Esophagus squamous epithelium (tissue), 5 donors: ENCODE results near the gene COASY. TPM values are rescaled to one million over a fixed set of nuclear protein-coding genes. Genes with fewer than 3 reads are reported as not detected.

Experiments
- DNase-seq: peaks from one replicate; lab custom pipeline; 2025; lab: John Stamatoyannopoulos, UW
- H3K27ac ChIP-seq, 4 donors: fragments of 200-600 bp; sonication (generic); one replicate each; pipeline ENCODE4 v1.5.1; 2016 to 2019; ENCODE audit warnings: mild to moderate bottlenecking in 1 of 4
- H3K27me3 ChIP-seq, 4 donors: fragments of 200-600 bp; sonication (generic); 1 replicate in 3 of 4; 2 replicates in 1 of 4; pipeline versions ENCODE4 v1.5.1 to v1.6.0; 2017 to 2021; ENCODE audit warnings: antibody characterized with exemption in 1 of 4
- H3K36me3 ChIP-seq, 3 donors: fragments of 200-600 bp; sonication (generic); one replicate each; pipeline ENCODE4 v1.5.1; 2016 to 2019
- H3K4me1 ChIP-seq, 3 donors: fragments of 200-600 bp; sonication (generic); one replicate each; pipeline ENCODE4 v1.5.1; 2017 to 2019
- H3K4me3 ChIP-seq, 4 donors: fragments of 200-600 bp; sonication (generic); 1 replicate in 3 of 4; 2 replicates in 1 of 4; pipeline ENCODE4 v1.5.1; 2016 to 2019; ENCODE audit warnings: mild to moderate bottlenecking in 2 of 4, moderate library complexity in 1 of 4
- H3K9me3 ChIP-seq, 3 donors: fragments of 200-600 bp; sonication (generic); one replicate each; pipeline ENCODE4 v1.5.1; 2016 to 2019
- POLR2A ChIP-seq, 4 donors: fragments of 450-650 bp; IDR thresholded peaks; one replicate each; pipeline ENCODE4 v1.6.1; 2017; ENCODE audit warnings: antibody characterized with exemption in 4 of 4, mild to moderate bottlenecking in 4 of 4, moderate library complexity in 3 of 4
- WGBS, 2 donors: methylation state at CpG; one replicate each; pipeline ENCODE4 v1.1.5; 2018; 5-methylcytosine and 5-hydroxymethylcytosine counted together
- intact Hi-C: fragments of 100-400 bp; cut with DNase I; formaldehyde crosslinking; loops from one replicate; pipeline ENCODE4 v1.15.0; 2022
- total RNA-seq, 4 donors: library from RNA; depleted of rRNA; stranded (reverse); fragments of >200 nt; gene quantifications; one replicate each; pipeline ENCODE4 v1.1.0, GENCODE V29; 2016
- TF ChIP-seq, protein P1 (sequence below), 6 experiments: fragments of 450-650 bp in 4 of 6; fragments of 200-600 bp in 2 of 6; sonication (generic) in 2 of 6; IDR thresholded peaks; one replicate each; pipeline ENCODE4 v1.5.1; 2016 to 2019; ENCODE audit warnings: antibody characterized with exemption in 6 of 6, mild to moderate bottlenecking in 4 of 6, moderate library complexity in 4 of 6
- donor health status: DM: yes; HTN: yes; CAD: no.

COASY gene
- total RNA-seq, 4 donors from 2014 or later: 34.1 to 52.2 (median 46.5) TPM

DNA sequence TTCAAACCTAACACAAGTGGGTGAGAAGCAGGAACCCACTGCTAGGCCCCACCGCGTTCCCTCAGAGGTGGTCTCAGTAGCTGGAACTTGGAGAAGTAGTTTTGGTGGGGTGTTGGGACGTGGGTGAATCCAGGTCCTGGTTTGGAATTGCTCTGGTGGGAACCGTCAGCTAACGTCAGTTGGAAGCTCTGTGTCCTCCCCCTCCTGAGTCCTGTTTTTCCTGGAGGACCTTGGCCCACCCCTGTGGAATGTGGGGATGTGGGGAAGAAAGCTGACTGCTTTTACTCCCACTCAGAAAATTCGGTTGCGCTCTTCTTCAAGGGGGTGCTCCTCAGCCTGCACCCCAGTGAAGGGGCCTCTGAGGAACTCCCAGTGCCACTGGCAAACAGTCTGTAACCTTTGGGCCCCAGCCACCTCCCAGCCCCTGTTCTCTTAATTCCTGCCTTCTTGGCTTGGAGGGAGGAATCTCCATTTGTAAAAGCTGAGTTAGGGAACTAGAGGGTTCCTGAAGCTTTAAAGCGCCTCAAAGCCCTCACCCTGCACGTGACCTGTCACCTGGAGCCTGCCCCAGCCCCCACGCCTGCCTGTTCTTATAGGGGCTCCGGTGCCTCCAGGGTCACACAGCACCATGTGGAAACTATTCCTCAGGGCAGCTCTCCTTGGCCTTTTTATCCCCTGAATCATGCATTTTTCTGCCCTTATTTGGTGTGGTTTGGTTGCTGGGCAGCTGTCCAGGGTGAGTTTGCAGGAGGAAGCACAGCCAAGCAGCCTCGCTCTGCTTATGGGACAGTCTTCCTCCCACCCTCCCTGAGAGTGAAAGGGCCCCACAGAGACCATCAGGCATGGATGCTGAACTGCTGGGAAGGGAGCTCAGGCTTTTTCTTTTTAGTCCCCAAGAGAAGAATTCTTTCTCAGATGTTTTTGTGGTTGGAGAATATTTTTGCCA is 42.1 kb upstream of the COASY start:
- peaks cover 36 to 73% (median 68%) of the 10 kb centered on the region in 3 donors for H3K4me1 ChIP-seq
- H3K36me3 ChIP-seq: peaks cover 0 to 50% (median 9%) of the 10 kb centered on the region in 3 donors
- no peak for DNase-seq
- no peaks in the 10 kb centered on the region for H3K9me3 ChIP-seq
- TF ChIP-seq, protein P1, sequence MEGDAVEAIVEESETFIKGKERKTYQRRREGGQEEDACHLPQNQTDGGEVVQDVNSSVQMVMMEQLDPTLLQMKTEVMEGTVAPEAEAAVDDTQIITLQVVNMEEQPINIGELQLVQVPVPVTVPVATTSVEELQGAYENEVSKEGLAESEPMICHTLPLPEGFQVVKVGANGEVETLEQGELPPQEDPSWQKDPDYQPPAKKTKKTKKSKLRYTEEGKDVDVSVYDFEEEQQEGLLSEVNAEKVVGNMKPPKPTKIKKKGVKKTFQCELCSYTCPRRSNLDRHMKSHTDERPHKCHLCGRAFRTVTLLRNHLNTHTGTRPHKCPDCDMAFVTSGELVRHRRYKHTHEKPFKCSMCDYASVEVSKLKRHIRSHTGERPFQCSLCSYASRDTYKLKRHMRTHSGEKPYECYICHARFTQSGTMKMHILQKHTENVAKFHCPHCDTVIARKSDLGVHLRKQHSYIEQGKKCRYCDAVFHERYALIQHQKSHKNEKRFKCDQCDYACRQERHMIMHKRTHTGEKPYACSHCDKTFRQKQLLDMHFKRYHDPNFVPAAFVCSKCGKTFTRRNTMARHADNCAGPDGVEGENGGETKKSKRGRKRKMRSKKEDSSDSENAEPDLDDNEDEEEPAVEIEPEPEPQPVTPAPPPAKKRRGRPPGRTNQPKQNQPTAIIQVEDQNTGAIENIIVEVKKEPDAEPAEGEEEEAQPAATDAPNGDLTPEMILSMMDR (IDR thresholded peaks at IDR 0.05): no peak
- no peak for TF ChIP-seq POLR2A (IDR thresholded peaks at IDR 0.05)
- no peaks in the 10 kb centered on the region for H3K27me3 ChIP-seq
- intact Hi-C loops: loop anchor here (5.0 to 10.0 kb wide), 2 partner anchors 95 to 198 kb away; partner anchors contain the start of gene CAVIN1
- 39 to 58% methylated on average over 9 to 10 of the region's 12 CpGs for WGBS, 2 donors
- peak overlapping the region; percentile 79 to 97 (median 91) for H3K27ac ChIP-seq
- no peak overlapping the region for H3K4me3 ChIP-seq

DNA sequence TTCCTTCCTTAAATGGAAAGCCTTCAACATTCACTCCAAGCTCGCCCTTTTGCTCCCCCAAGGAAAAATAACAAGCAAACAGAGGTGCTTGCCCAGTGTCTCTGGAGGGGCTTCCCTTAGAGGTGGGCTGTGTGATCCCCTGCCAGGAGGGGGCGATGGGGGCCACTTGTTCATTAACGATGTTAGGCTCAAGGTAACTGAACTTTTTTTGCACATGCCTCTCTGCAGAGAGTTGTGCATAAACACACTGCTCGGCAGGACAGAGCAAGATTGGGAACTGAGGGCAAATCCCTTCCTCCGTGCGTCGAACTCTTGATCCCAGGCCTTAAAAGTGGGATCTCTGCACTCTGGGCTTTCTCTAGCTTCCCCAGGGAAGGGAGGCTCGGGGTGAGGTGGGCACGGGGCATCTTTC is 41.4 kb upstream of the COASY start:
- peak overlapping the region; percentile 79 to 97 (median 91) for H3K27ac ChIP-seq
- TF ChIP-seq, protein P1 (IDR thresholded peaks at IDR 0.05): no peak
- no peak for TF ChIP-seq POLR2A (IDR thresholded peaks at IDR 0.05)
- intact Hi-C loops: no loop called here
- H3K4me3 ChIP-seq: no peak overlapping the region
- no peaks in the 10 kb centered on the region for H3K27me3 ChIP-seq
- WGBS, 2 donors: 44 to 61% methylated on average over 6 of the region's 9 CpGs
- peaks cover 0 to 42% (median 8%) of the 10 kb centered on the region in 3 donors for H3K36me3 ChIP-seq
- no peaks in the 10 kb centered on the region for H3K9me3 ChIP-seq
- H3K4me1 ChIP-seq: peaks cover 36 to 80% (median 68%) of the 10 kb centered on the region in 3 donors
- DNase-seq: no peak

DNA sequence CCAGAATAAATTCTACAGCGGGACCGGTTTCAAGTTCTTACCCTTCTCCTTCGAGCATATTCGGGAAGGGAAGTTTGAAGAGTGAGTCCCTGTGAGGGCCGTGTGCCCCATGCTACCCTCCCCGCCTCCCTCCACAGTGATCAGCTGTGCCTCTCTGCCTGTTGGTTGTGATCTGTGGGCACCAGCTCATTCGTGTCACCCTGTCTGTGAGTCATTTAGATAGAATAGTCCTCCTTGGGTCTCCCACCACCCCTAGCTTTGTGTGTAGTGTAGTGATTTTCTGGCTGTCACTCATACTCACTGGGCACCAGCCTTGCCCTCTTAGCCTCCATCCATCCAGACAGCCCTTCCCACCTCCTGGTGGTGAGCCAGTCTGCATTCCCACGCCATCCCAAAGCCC is 40.9 kb upstream of the COASY start:
- peaks cover 36 to 85% (median 68%) of the 10 kb centered on the region in 3 donors for H3K4me1 ChIP-seq

GRCh38 chr17:42521666-42522262 is 40.2 kb upstream of the COASY start:
- DNase-seq: no peak
- Histone ChIP-seq H3K4me1 (peaks cover 36 to 84% (median 66%) of the 10 kb centered on the region in 3 donors), H3K4me3 (no peak overlapping the region), H3K27me3 (no peaks in the 10 kb centered on the region), H3K27ac (peak overlapping the region; percentile 79 to 97 (median 91)), H3K9me3 (no peaks in the 10 kb centered on the region), H3K36me3 (peaks cover 0 to 30% (median 8%) of the 10 kb centered on the region in 3 donors)
- TF ChIP-seq, protein P1 (IDR thresholded peaks at IDR 0.05): no peak
- TF ChIP-seq POLR2A (IDR thresholded peaks at IDR 0.05): no peak
- WGBS, 2 donors: 61% methylated on average over 3 to 5 of the region's 11 CpGs
- intact Hi-C loops: no loop called here

More for the DNA sequence above, 40.9 kb upstream of the COASY start:
- Histone ChIP-seq H3K27ac (peak overlapping the region; percentile 79 to 97 (median 91)), H3K9me3 (no peaks in the 10 kb centered on the region), H3K4me3 (no peak overlapping the region), H3K36me3 (peaks cover 0 to 37% (median 8%) of the 10 kb centered on the region in 3 donors), H3K27me3 (no peaks in the 10 kb centered on the region)
- 41 to 77% methylated on average over 6 to 8 of the region's 8 CpGs for WGBS, 2 donors
- TF ChIP-seq POLR2A (IDR thresholded peaks at IDR 0.05): no peak
- TF ChIP-seq, protein P1 (IDR thresholded peaks at IDR 0.05): no peak
- no peak for DNase-seq
- intact Hi-C loops: no loop called here
